H1 (cell line): ENCODE results near the gene LGALS3. TPM values are rescaled to one million over a fixed set of nuclear protein-coding genes. Genes with fewer than 3 reads are reported as not detected.

Experiments
- CTCF ChIA-PET: fragments of 300-600 bp; sonication (Branson Sonifier 250); formaldehyde crosslinking; loops from one replicate; lab custom pipeline; 2021; ENCODE audit not compliant: partially characterized antibody; lab: Charles Lee
- POLR2A ChIA-PET: fragments of 300-600 bp; sonication (Branson Sonifier 250); formaldehyde crosslinking; loops from one replicate; lab custom pipeline; 2021; ENCODE audit warnings: inconsistent platforms; ENCODE audit not compliant: partially characterized antibody; lab: Charles Lee
- DNase-seq, 2 experiments: peaks; one replicate each; pipeline versions ENCODE4 v3.0.0 to v3.0.0-alpha.2; 2010 to 2022; ENCODE audit warnings: low spot score in 2 of 2, low read depth in 1 of 2, mixed read lengths in 1 of 2
- FAIRE-seq: peaks from 2 replicates; lab custom pipeline; 2011; peaks lifted over from hg19 to GRCh38; lab: Jason Lieb, UNC
- H2AFZ ChIP-seq: 2 replicates; pipeline ENCODE4 v1.8.1; 2012; ENCODE audit warnings: low read length, inconsistent platforms
- H2AK5ac ChIP-seq: 2 replicates; pipeline ENCODE4 v1.6.1; 2013; ENCODE audit warnings: low read depth, low read length
- H2BK120ac ChIP-seq: replicated peaks from 2 replicates; pipeline ENCODE3; 2013; ENCODE audit warnings: low read depth, low read length, inconsistent platforms
- H2BK12ac ChIP-seq: 2 replicates; pipeline ENCODE4 v1.6.1; 2013; ENCODE audit warnings: low read depth, low read length
- H2BK15ac ChIP-seq: 2 replicates; pipeline ENCODE4 v1.6.1; 2013; ENCODE audit warnings: low read length
- H2BK20ac ChIP-seq: 2 replicates; pipeline ENCODE4 v1.6.1; 2013; ENCODE audit warnings: low read length
- H2BK5ac ChIP-seq: 2 replicates; pipeline ENCODE4 v1.6.1; 2013; ENCODE audit warnings: low read depth, low read length
- H3K14ac ChIP-seq: 2 replicates; pipeline ENCODE4 v1.6.1; 2013; ENCODE audit warnings: inconsistent platforms; ENCODE audit not compliant: insufficient read length
- H3K18ac ChIP-seq: 2 replicates; pipeline ENCODE4 v1.6.1; 2013; ENCODE audit warnings: low read length; ENCODE audit errors: extremely low read depth
- H3K23ac ChIP-seq: 2 replicates; pipeline ENCODE4 v1.6.1; 2013; ENCODE audit warnings: inconsistent platforms; ENCODE audit not compliant: insufficient read length
- H3K23me2 ChIP-seq: 2 replicates; pipeline ENCODE4 v1.6.1; 2013; ENCODE audit warnings: low read depth, low read length
- H3K27ac ChIP-seq: 2 replicates; pipeline ENCODE4 v1.6.1; 2011; ENCODE audit warnings: low read depth, low read length, inconsistent platforms
- H3K27me3 ChIP-seq, 4 experiments: replicated peaks in 1 of 4; 1 replicate in 1 of 4; 2 replicates in 3 of 4; pipeline versions ENCODE4 v1.6.1 to v1.8.1; 2011 to 2013; ENCODE audit warnings: low read length in 3 of 4, mild to moderate bottlenecking in 3 of 4, inconsistent platforms in 2 of 4, mixed read lengths in 2 of 4, moderate library complexity in 1 of 4; ENCODE audit not compliant: control insufficient read depth in 3 of 4, insufficient read depth in 3 of 4; ENCODE audit errors: extremely low read depth in 1 of 4
- H3K36me3 ChIP-seq, 4 experiments: 2 replicates each; pipeline versions ENCODE4 v1.6.1 to v1.8.1; 2011 to 2013; ENCODE audit warnings: mild to moderate bottlenecking in 4 of 4, low read length in 3 of 4, moderate library complexity in 2 of 4, control low read depth in 1 of 4, inconsistent platforms in 1 of 4; ENCODE audit not compliant: insufficient read depth in 4 of 4, control insufficient read depth in 2 of 4
- H3K4ac ChIP-seq: replicated peaks from 2 replicates; pipeline ENCODE3; 2013; ENCODE audit warnings: low read length, low read depth, mixed read lengths, inconsistent platforms; ENCODE audit not compliant: insufficient read length
- H3K4me1 ChIP-seq, 4 experiments: replicated peaks in 1 of 4; 1 replicate in 1 of 4; 2 replicates in 3 of 4; pipeline versions ENCODE4 v1.6.1 to v1.8.1; 2011 to 2013; ENCODE audit warnings: low read length in 3 of 4, inconsistent platforms in 2 of 4, mixed read lengths in 1 of 4; ENCODE audit not compliant: insufficient read depth in 4 of 4, control insufficient read depth in 3 of 4
- H3K4me2 ChIP-seq, 2 experiments: 2 replicates each; pipeline versions ENCODE4 v1.6.1 to v1.8.1; 2011 to 2013; ENCODE audit warnings: low read depth in 2 of 2, low read length in 2 of 2, control low read depth in 1 of 2, inconsistent platforms in 1 of 2, mild to moderate bottlenecking in 1 of 2; ENCODE audit not compliant: insufficient read depth in 1 of 2
- H3K4me3 ChIP-seq, 4 experiments: fragments of 200-600, 300-600 bp in 1 of 4; sonication (generic), shearing (Covaris generic), sonication (Bioruptor Twin) in 1 of 4; 2 replicates each; pipeline versions ENCODE4 v1.5.1 to v1.8.1; 2011 to 2016; ENCODE audit warnings: low read length in 4 of 4, low read depth in 3 of 4, control low read depth in 2 of 4, inconsistent platforms in 2 of 4, mild to moderate bottlenecking in 2 of 4, mixed read lengths in 1 of 4, moderate library complexity in 1 of 4; ENCODE audit not compliant: insufficient read depth in 2 of 4; ENCODE audit errors: extremely low read depth in 1 of 4
- H3K56ac ChIP-seq: replicated peaks from 2 replicates; pipeline ENCODE3; 2013; ENCODE audit warnings: low read depth, mild to moderate bottlenecking, mixed read lengths, low read length, inconsistent platforms; ENCODE audit not compliant: insufficient read length
- H3K79me1 ChIP-seq: 2 replicates; pipeline ENCODE4 v1.6.1; 2013; ENCODE audit warnings: low read depth, low read length, control low read depth
- H3K79me2 ChIP-seq, 2 experiments: 2 replicates each; pipeline versions ENCODE4 v1.6.1 to v1.8.1; 2012 to 2013; ENCODE audit warnings: low read length in 2 of 2, mild to moderate bottlenecking in 2 of 2, inconsistent platforms in 1 of 2; ENCODE audit not compliant: insufficient read depth in 2 of 2, control insufficient read depth in 1 of 2
- H3K9ac ChIP-seq, 4 experiments: replicated peaks in 1 of 4; 1 replicate in 1 of 4; 2 replicates in 3 of 4; pipeline versions ENCODE4 v1.6.1 to v1.8.1; 2011 to 2013; ENCODE audit warnings: low read depth in 3 of 4, low read length in 3 of 4, control low read depth in 2 of 4, mild to moderate bottlenecking in 2 of 4, moderate library complexity in 2 of 4, inconsistent platforms in 1 of 4; ENCODE audit errors: extremely low read depth in 1 of 4
- H3K9me3 ChIP-seq, 2 experiments: 2 replicates each; pipeline versions ENCODE4 v1.6.1 to v1.8.1; 2012 to 2013; ENCODE audit warnings: mild to moderate bottlenecking in 2 of 2, moderate library complexity in 2 of 2, control low read depth in 1 of 2, inconsistent platforms in 1 of 2, low read depth in 1 of 2, low read length in 1 of 2, mixed read lengths in 1 of 2; ENCODE audit not compliant: insufficient read depth in 2 of 2
- H4K20me1 ChIP-seq, 2 experiments: replicated peaks in 1 of 2; 2 replicates each; pipeline versions ENCODE3 to v1.8.1; 2011 to 2013; ENCODE audit warnings: inconsistent platforms in 2 of 2, low read length in 2 of 2, mild to moderate bottlenecking in 1 of 2; ENCODE audit not compliant: insufficient read depth in 2 of 2, control insufficient read depth in 1 of 2
- H4K5ac ChIP-seq: 2 replicates; pipeline ENCODE4 v1.6.1; 2013; ENCODE audit warnings: low read length, low read depth, mixed read lengths, inconsistent platforms; ENCODE audit not compliant: insufficient read length
- H4K8ac ChIP-seq: 2 replicates; pipeline ENCODE4 v1.8.0; 2013; ENCODE audit warnings: mild to moderate bottlenecking, moderate library complexity, low read length, inconsistent platforms; ENCODE audit not compliant: insufficient read depth; ENCODE audit errors: extremely low read depth
- H4K91ac ChIP-seq: replicated peaks from 2 replicates; pipeline ENCODE3; 2013; ENCODE audit warnings: low read length, mixed read lengths, inconsistent platforms; ENCODE audit not compliant: insufficient read length
- EP300 ChIP-seq, 2 experiments: IDR thresholded peaks; 1 replicate in 1 of 2; 2 replicates in 1 of 2; pipeline ENCODE4 v1.6.1; 2011 to 2012; ENCODE audit warnings: low read depth in 2 of 2, low read length in 2 of 2, mild to moderate bottlenecking in 2 of 2, borderline replicate concordance in 1 of 2, inconsistent platforms in 1 of 2, moderate library complexity in 1 of 2
- FOSL1 ChIP-seq: IDR thresholded peaks from 2 replicates; pipeline ENCODE4 v1.6.1; 2011; ENCODE audit warnings: mild to moderate bottlenecking, low read depth, low read length, moderate library complexity; ENCODE audit not compliant: insufficient read depth
- KDM5A ChIP-seq: fragments of 200-600 bp; IDR thresholded peaks from 2 replicates; pipeline ENCODE4 v1.7.1; 2012; ENCODE audit warnings: mild to moderate bottlenecking, low read length, inconsistent platforms, mixed read lengths
- MAFK ChIP-seq: IDR thresholded peaks from 2 replicates; pipeline ENCODE4 v1.6.1; 2012; ENCODE audit warnings: low read depth, mild to moderate bottlenecking, improper control_type of control experiment, low read length
- NRF1 ChIP-seq: IDR thresholded peaks from 2 replicates; pipeline ENCODE4 v1.6.1; 2011; ENCODE audit warnings: mild to moderate bottlenecking, low read depth, low read length, improper control_type of control experiment
- RFX5 ChIP-seq: IDR thresholded peaks from 2 replicates; pipeline ENCODE4 v1.6.1; 2011; ENCODE audit warnings: low read depth, low read length, improper control_type of control experiment, borderline replicate concordance
- WGBS, 2 experiments: shearing (Covaris generic) in 1 of 2; methylation state at CpG; one replicate each; pipeline versions ENCODE4 v1.1.6 to v1.1.7; 2013 to 2015; ENCODE audit warnings: low lambda C conversion rate in 2 of 2, mixed read lengths in 2 of 2, inconsistent platforms in 1 of 2, low coverage in 1 of 2, missing lambda C conversion rate in 1 of 2; ENCODE audit not compliant: insufficient replicate concordance in 2 of 2, insufficient coverage in 1 of 2, insufficient read length in 1 of 2; ENCODE audit errors: extremely low coverage in 1 of 2, missing lambda C conversion rate in 1 of 2; 5-methylcytosine and 5-hydroxymethylcytosine counted together
- polyA plus RNA-seq, 7 experiments: library from polyadenylated mRNA; depleted of rRNA in 3 of 7; stranded (reverse) in 5 of 7; unstranded in 2 of 7; fragments of >200 nt in 5 of 7; fragments of 200-250 nt in 2 of 7; gene quantifications; 1 replicate in 5 of 7; 2 replicates in 1 of 7; 4 replicates in 1 of 7; pipeline versions ENCODE4 v1.2.1 to v1.2.3, GENCODE V29; 2011 to 2013; ENCODE audit warnings: missing spikeins in 2 of 7, mixed read lengths in 2 of 7
- total RNA-seq: library from RNA; stranded (reverse); fragmentation: NEBNext Ultra II Directional; extraction: Animal tissue kit (Norgen Biotek cat#: 25700); gene quantifications from 2 replicates; pipeline ENCODE4 v1.2.1, GENCODE V29; 2021

The LGALS3 gene
- total and polyA plus RNA-seq, 2 of the 8 experiments (the other 6 are each of a cell fraction or from before 2014, with no cell fraction given) = 9.7 to 14.5 TPM

GRCh38 chr14:55153951-55154350 lies 24.9 kb downstream of the LGALS3 start:
- CTCF ChIA-PET = interaction anchor here (1.2 to 2.4 kb wide), 3 partner anchors 13 to 64 kb away, joined by 3 to 12 read pairs (median 6); no protein-coding TSS in a partner anchor
- H3K27ac ChIP-seq = no peak overlapping the region
- H2AK5ac ChIP-seq = no peak overlapping the region
- DNase-seq = no peak
- no peaks in the 10 kb centered on the region for H3K9me3 ChIP-seq
- no peak overlapping the region for H2BK120ac ChIP-seq
- no peak overlapping the region for H3K23ac ChIP-seq
- no peak overlapping the region for H4K91ac ChIP-seq
- POLR2A ChIA-PET = interaction anchor here (0.6 to 1.8 kb wide), 3 partner anchors 15 to 87 kb away, joined by 4 to 7 read pairs (median 4); no protein-coding TSS in a partner anchor
- H3K4me2 ChIP-seq = no peak overlapping the region
- no peak for FAIRE-seq
- H2BK15ac ChIP-seq = no peak overlapping the region
- no peak overlapping the region for H2BK5ac ChIP-seq
- no peaks in the 10 kb centered on the region for H3K27me3 ChIP-seq
- H3K79me1 ChIP-seq = no peaks in the 10 kb centered on the region
- WGBS, 2 experiments = 97% methylated on average over 3 of the region's 3 CpGs; no CpG with 5 or more reads in 1 of the 2 experiments
- no peaks in the 10 kb centered on the region for H3K4me1 ChIP-seq
- TF ChIP-seq MAFK (no peak), FOSL1 (no peak), NRF1 (no peak), KDM5A (no peak), RFX5 (no peak), EP300 (IDR thresholded peaks at IDR 0.05; ENCODE audit: borderline replicate concordance in 1 of 2, low read depth in 2 of 2, low read length in 2 of 2) (no peak)
- no peak overlapping the region for H3K18ac ChIP-seq
- no peak overlapping the region for H3K4ac ChIP-seq
- no peaks in the 10 kb centered on the region for H4K20me1 ChIP-seq
- H3K23me2 ChIP-seq = no peaks in the 10 kb centered on the region
- no peak overlapping the region for H2BK20ac ChIP-seq
- H2BK12ac ChIP-seq = no peak overlapping the region
- no peak overlapping the region for H3K56ac ChIP-seq
- H3K4me3 ChIP-seq = no peak overlapping the region
- no peak overlapping the region for H4K5ac ChIP-seq
- H4K8ac ChIP-seq = no peak overlapping the region
- H3K79me2 ChIP-seq = no peaks in the 10 kb centered on the region
- H3K14ac ChIP-seq = no peak overlapping the region
- peaks cover 13 to 75% (median 59%) of the 10 kb centered on the region in 4 experiments for H3K36me3 ChIP-seq
- H2AFZ ChIP-seq = no peak overlapping the region
- no peak overlapping the region for H3K9ac ChIP-seq
